IMR-90 (cell line): ENCODE measurements around the gene MYO10. TPM values are rescaled to one million over a fixed set of nuclear protein-coding genes. Genes with fewer than 3 reads are reported as not detected.
A peak's percentile ranks its signal among the peaks of the same experiment; 100 is the strongest.

Source experiments
- ATAC-seq: fragments of 200-7000 bp; cut with Tn5 transposase; 2 replicates; pipeline ENCODE4 v1.9.1; 2020; ENCODE audit warnings: low read depth, mild to moderate bottlenecking, moderate library complexity
- BruUV-seq: library from RNA; stranded (reverse); fragments of 400-500 nt; replicated peaks from 2 replicates; lab custom pipeline; 2021; lab: Mats Ljungman, UMichigan
- CTCF ChIA-PET: fragments of 300-600 bp; formaldehyde crosslinking; extraction: SDS; loops from one replicate; lab custom pipeline; 2021; ENCODE audit warnings: antibody characterized with exemption; lab: Yijun Ruan, JAX
- POLR2A ChIA-PET: fragments of 300-600 bp; sonication (Branson Sonifier 250); formaldehyde crosslinking; loops from one replicate; lab custom pipeline; 2022; ENCODE audit warnings: antibody characterized with exemption; ENCODE audit not compliant: unreplicated experiment; lab: Charles Lee
- DNase-seq: peaks from one replicate; pipeline ENCODE4 v3.0.0; 2013
- H2AFZ ChIP-seq: replicated peaks from 2 replicates; pipeline ENCODE3; 2013; ENCODE audit warnings: low read length, mild to moderate bottlenecking; ENCODE audit not compliant: poor library complexity
- H2AK5ac ChIP-seq: 2 replicates; pipeline ENCODE4 v1.6.1; 2013; ENCODE audit warnings: low read depth, low read length, inconsistent platforms
- H2AK9ac ChIP-seq: replicated peaks from 2 replicates; pipeline ENCODE3; 2013; ENCODE audit warnings: mild to moderate bottlenecking, low read depth, low read length, moderate library complexity; ENCODE audit not compliant: poor library complexity
- H2BK120ac ChIP-seq: 2 replicates; pipeline ENCODE4 v1.6.1; 2013; ENCODE audit warnings: low read depth, low read length, inconsistent platforms
- H2BK15ac ChIP-seq: 3 replicates; pipeline ENCODE4 v1.6.1; 2013; ENCODE audit warnings: low read depth, low read length, inconsistent platforms
- H2BK20ac ChIP-seq: 2 replicates; pipeline ENCODE4 v1.6.1; 2013; ENCODE audit warnings: low read depth, mild to moderate bottlenecking, inconsistent platforms, low read length, moderate library complexity
- H2BK5ac ChIP-seq: 2 replicates; pipeline ENCODE4 v1.6.1; 2013; ENCODE audit warnings: mild to moderate bottlenecking, low read depth, low read length, inconsistent platforms; ENCODE audit not compliant: poor library complexity, severe bottlenecking
- H3K14ac ChIP-seq: replicated peaks from 2 replicates; pipeline ENCODE4 v1.6.1; 2013; ENCODE audit warnings: low read depth, low read length, inconsistent platforms
- H3K18ac ChIP-seq: 2 replicates; pipeline ENCODE4 v1.6.1; 2013; ENCODE audit warnings: low read depth, low read length, control low read depth
- H3K23ac ChIP-seq: 2 replicates; pipeline ENCODE4 v1.6.1; 2013; ENCODE audit warnings: low read depth, low read length, inconsistent platforms
- H3K27ac ChIP-seq: 2 replicates; pipeline ENCODE4 v1.5.1; 2013; ENCODE audit warnings: mild to moderate bottlenecking, control low read depth, low read length; ENCODE audit not compliant: insufficient read depth
- H3K27me3 ChIP-seq: 2 replicates; pipeline ENCODE4 v1.6.1; 2013; ENCODE audit warnings: low read length; ENCODE audit not compliant: control insufficient read depth, insufficient read depth
- H3K36me3 ChIP-seq: 2 replicates; pipeline ENCODE4 v1.6.1; 2013; ENCODE audit warnings: low read length, mixed read lengths; ENCODE audit not compliant: control insufficient read depth, insufficient read depth
- H3K4ac ChIP-seq: 2 replicates; pipeline ENCODE4 v1.6.1; 2013; ENCODE audit warnings: low read depth, low read length, inconsistent platforms
- H3K4me1 ChIP-seq: 2 replicates; pipeline ENCODE4 v1.6.1; 2013; ENCODE audit warnings: low read length, mixed read lengths; ENCODE audit not compliant: control insufficient read depth, insufficient read depth
- H3K4me2 ChIP-seq: 2 replicates; pipeline ENCODE4 v1.6.1; 2013; ENCODE audit warnings: low read depth, mild to moderate bottlenecking, control low read depth, low read length, moderate library complexity
- H3K4me3 ChIP-seq: 2 replicates; pipeline ENCODE4 v1.5.1; 2013; ENCODE audit warnings: low read depth, mild to moderate bottlenecking, control low read depth, low read length, moderate library complexity; ENCODE audit not compliant: insufficient read depth
- H3K56ac ChIP-seq: 2 replicates; pipeline ENCODE4 v1.6.1; 2013; ENCODE audit warnings: low read length, inconsistent platforms; ENCODE audit not compliant: insufficient read depth; ENCODE audit errors: extremely low read depth
- H3K79me1 ChIP-seq, 2 experiments: 2 replicates each; pipeline ENCODE4 v1.6.1; 2013; ENCODE audit warnings: low read length in 2 of 2, inconsistent platforms in 1 of 2, low read depth in 1 of 2
- H3K9ac ChIP-seq: 2 replicates; pipeline ENCODE4 v1.6.1; 2013; ENCODE audit warnings: low read depth, low read length, control low read depth
- H3K9me1 ChIP-seq: 2 replicates; pipeline ENCODE4 v1.6.1; 2013; ENCODE audit warnings: low read length, inconsistent platforms; ENCODE audit not compliant: insufficient read depth
- H3K9me3 ChIP-seq: 2 replicates; pipeline ENCODE4 v1.6.1; 2013; ENCODE audit warnings: low read length; ENCODE audit not compliant: control insufficient read depth, insufficient read depth
- H4K20me1 ChIP-seq: 2 replicates; pipeline ENCODE4 v1.6.1; 2013; ENCODE audit warnings: low read length, inconsistent platforms; ENCODE audit not compliant: insufficient read depth
- H4K5ac ChIP-seq: 2 replicates; pipeline ENCODE4 v1.6.1; 2013; ENCODE audit warnings: mild to moderate bottlenecking, low read depth, low read length, control low read depth
- H4K8ac ChIP-seq, 2 experiments: 2 replicates each; pipeline ENCODE4 v1.6.1; 2013; ENCODE audit warnings: low read depth in 2 of 2, low read length in 2 of 2, control low read depth in 1 of 2, inconsistent platforms in 1 of 2
- H4K91ac ChIP-seq: 2 replicates; pipeline ENCODE4 v1.6.1; 2013; ENCODE audit warnings: low read depth, low read length, inconsistent platforms; ENCODE audit not compliant: insufficient read depth
- CEBPB ChIP-seq: IDR thresholded peaks from 2 replicates; pipeline ENCODE4 v1.6.1; 2012; ENCODE audit warnings: low read depth, low read length, improper control_type of control experiment
- MAFK ChIP-seq: IDR thresholded peaks from 2 replicates; pipeline ENCODE4 v1.6.1; 2012; ENCODE audit warnings: low read depth, low read length, improper control_type of control experiment
- MAZ ChIP-seq: IDR thresholded peaks from 2 replicates; pipeline ENCODE4 v1.6.1; 2012; ENCODE audit warnings: low read depth, mild to moderate bottlenecking, low read length, improper control_type of control experiment, moderate library complexity, borderline replicate concordance
- SMC3 ChIP-seq: fragments of 150-350 bp; IDR thresholded peaks from 2 replicates; pipeline ENCODE4 v1.6.1; 2016; ENCODE audit warnings: low read depth, mild to moderate bottlenecking, antibody characterized with exemption, low read length, moderate library complexity
- WGBS, 2 experiments: methylation state at CpG; one replicate each; pipeline versions ENCODE4 v1.1.5 to v1.1.7; 2013; ENCODE audit warnings: missing lambda C conversion rate in 2 of 2; ENCODE audit not compliant: insufficient read length in 1 of 2; ENCODE audit errors: extremely low coverage in 2 of 2; 5-methylcytosine and 5-hydroxymethylcytosine counted together
- dilution Hi-C: fragments of 300-500 bp; cut with HindIII; formaldehyde crosslinking; loops from one replicate; pipeline ENCODE4 v1.14.3; 2018; ENCODE audit warnings: low sequenced_read_pairs; ENCODE audit not compliant: unreplicated experiment
- in situ Hi-C: fragments of 300-500 bp; cut with MboI; formaldehyde crosslinking; loops from 3 replicates; pipeline ENCODE4 v1.14.3; 2019; ENCODE audit warnings: low sequenced_read_pairs, inconsistent platforms, mixed read lengths
- intact Hi-C: fragments of 100-400 bp; cut with micrococcal nuclease; formaldehyde crosslinking; loops from 2 replicates; pipeline ENCODE4 v1.10.0; 2022
- polyA plus RNA-seq, 3 experiments: library from polyadenylated mRNA; depleted of rRNA; stranded (reverse); fragments of >200 nt; gene quantifications; 2 replicates each; pipeline ENCODE4 v1.2.3, GENCODE V29; 2012; ENCODE audit warnings: low replicate concordance in 1 of 3
- total RNA-seq: library from RNA; depleted of rRNA; stranded (reverse); fragments of >200 nt; gene quantifications from 2 replicates; pipeline ENCODE4 v1.2.3, GENCODE V29; 2012

The MYO10 gene
- total and polyA plus RNA-seq, 2 of the 4 experiments (the other 2 are of a cell fraction): 39.9 to 115 TPM

DNA sequence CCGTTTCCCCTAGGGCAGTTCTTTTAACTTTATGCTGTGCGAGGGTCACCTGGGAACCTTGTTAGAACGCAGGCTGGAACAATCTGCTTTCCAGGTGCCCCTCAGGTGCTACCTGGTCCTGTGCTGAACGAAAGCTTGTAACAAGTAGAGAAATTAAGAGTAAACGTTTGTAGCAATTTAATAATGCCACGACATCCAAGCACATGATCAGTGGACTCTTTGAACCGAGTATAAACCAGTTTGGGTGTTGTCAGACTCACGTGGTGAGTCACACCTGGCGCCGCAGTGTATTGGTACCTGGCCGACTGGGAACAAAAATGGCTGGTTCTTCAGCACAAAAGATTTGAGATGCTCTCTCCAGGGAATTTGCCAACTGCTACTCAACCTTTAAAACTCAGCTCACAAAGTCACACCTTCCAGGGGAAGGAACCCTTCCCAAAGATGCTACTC lies 926 bp upstream of the MYO10 start:
- Histone ChIP-seq H4K91ac (peak overlapping the region; percentile 74; the same call in 1 of the 2 replicates), H3K56ac (peak overlapping the region; percentile 78), H3K23ac (peak overlapping the region; percentile 94), H4K20me1 (peaks cover 36% of the 10 kb centered on the region), H3K9me3 (no peaks in the 10 kb centered on the region), H2AK9ac (peak overlapping the region; percentile 48), H3K27ac (peak overlapping the region; percentile 94), H2BK20ac (peak overlapping the region; percentile 86), H2AFZ (peak overlapping the region; percentile 94), H3K4me2 (peak overlapping the region; percentile 65), H3K9ac (peak overlapping the region; percentile 89), H3K4ac (peak overlapping the region; percentile 92), H2BK5ac (peak overlapping the region; percentile 90), H2BK15ac (peak overlapping the region; percentile 92; the same call in 2 of the 3 replicates), H3K18ac (peak overlapping the region; percentile 87), H3K14ac (peak overlapping the region; percentile 95), H3K79me1 (peaks cover 0 to 22% of the 10 kb centered on the region in 2 experiments; a peak in 3 of 4 replicates), H3K4me3 (peak overlapping the region; percentile 79), H3K36me3 (0 out of 2 replicates have a peak, but pooled peaks cover 2% of the 10 kb centered on the region), H4K8ac (peak overlapping the region; percentile 42 to 92), H4K5ac (peak overlapping the region; percentile 40), H2BK120ac (peak overlapping the region; percentile 96), H2AK5ac (peak overlapping the region; percentile 83), H3K9me1 (peaks cover 13% of the 10 kb centered on the region), H3K27me3 (no peaks in the 10 kb centered on the region), H3K4me1 (peaks cover 4% of the 10 kb centered on the region; the same call in 1 of the 2 replicates)
- CTCF ChIA-PET: interaction anchor here (1.6 kb wide), 1 partner anchor 11 kb away, joined by 5 read pairs; no protein-coding TSS in a partner anchor
- no TSS peak for BruUV-seq
- intact Hi-C loops: loop anchor here (1.0 to 5.0 kb wide), 2 partner anchors 175 to 248 kb away; no protein-coding TSS in a partner anchor
- dilution Hi-C loops: no loop called here
- DNase-seq (no peak), ATAC-seq (no peak)
- TF ChIP-seq MAZ (no peak), CEBPB (no peak), SMC3 (no peak), MAFK (no peak)
- 39% methylated on average over 7 of the region's 11 CpGs; no CpG with 5 or more reads in 1 of the 2 experiments for WGBS, 2 experiments
- in situ Hi-C loops: no loop called here
- POLR2A ChIA-PET: no interaction called here
